B cell (primary cell): Measurements from ENCODE around the gene ASTL. TPM values are rescaled to one million over a fixed set of nuclear protein-coding genes. Genes with fewer than 3 reads are reported as not detected.
"Not testable (repeated sequence)": the region's sequence is repeated elsewhere in the genome, so short reads cannot be mapped to it uniquely, and the experiment has no call there.

Source experiments
- ATAC-seq: fragments of 200-7000 bp; cut with Tn5 transposase; one replicate; pipeline ENCODE4 v1.10.0; 2021; ENCODE audit warnings: low read depth, mild to moderate bottlenecking, moderate number of reproducible peaks, moderate library complexity
- CTCF ChIA-PET: fragments of 350-600 bp; sonication (Branson Sonifier 250); formaldehyde crosslinking; loops from one replicate; lab custom pipeline; 2021; ENCODE audit warnings: antibody characterized with exemption, inconsistent platforms; lab: Charles Lee
- POLR2A ChIA-PET: fragments of 350-600 bp; sonication (Branson Sonifier 250); formaldehyde crosslinking; loops from one replicate; lab custom pipeline; 2021; ENCODE audit warnings: antibody characterized with exemption; lab: Charles Lee
- DNase-seq: peaks from one replicate; pipeline ENCODE4 v3.0.0; 2013
- H2AFZ ChIP-seq: 2 replicates; pipeline ENCODE4 v1.6.1; 2012; ENCODE audit warnings: mild to moderate bottlenecking, low read depth, low read length; ENCODE audit not compliant: insufficient read depth, poor library complexity, severe bottlenecking
- H3K27ac ChIP-seq, 2 donors: 1 replicate in 1 of 2; 2 replicates in 1 of 2; pipeline ENCODE4 v1.5.1; 2012 to 2013; ENCODE audit warnings: low read length in 2 of 2, mild to moderate bottlenecking in 2 of 2, moderate library complexity in 1 of 2
- H3K27me3 ChIP-seq, 4 experiments: fragments of 200-600 bp in 1 of 4; sonication (generic) in 1 of 4; replicated peaks in 1 of 4; 1 replicate in 2 of 4; 2 replicates in 2 of 4; pipeline versions ENCODE4 v1.6.1 to v1.7.0; 2013 to 2016; ENCODE audit warnings: low read length in 3 of 4, mild to moderate bottlenecking in 2 of 4, mixed read lengths in 1 of 4, moderate library complexity in 1 of 4; ENCODE audit not compliant: insufficient read depth in 4 of 4, control insufficient read depth in 3 of 4; ENCODE audit errors: control extremely low read depth in 1 of 4
- H3K36me3 ChIP-seq, 2 experiments: replicated peaks in 1 of 2; 1 replicate in 1 of 2; 2 replicates in 1 of 2; pipeline versions ENCODE4 v1.6.1 to v1.7.1; 2013; ENCODE audit warnings: low read length in 1 of 2; ENCODE audit not compliant: insufficient read depth in 2 of 2, control insufficient read depth in 1 of 2; ENCODE audit errors: control extremely low read depth in 1 of 2, extremely low read depth in 1 of 2
- H3K4me1 ChIP-seq, 2 donors: fragments of 200-600 bp in 1 of 2; sonication (generic) in 1 of 2; 1 replicate in 1 of 2; 2 replicates in 1 of 2; pipeline versions ENCODE4 v1.5.1 to v1.6.1; 2013 to 2017; ENCODE audit warnings: low read length in 2 of 2; ENCODE audit not compliant: control insufficient read depth in 2 of 2, insufficient read depth in 2 of 2
- H3K4me2 ChIP-seq: replicated peaks from 2 replicates; pipeline ENCODE3; 2012; ENCODE audit warnings: mild to moderate bottlenecking, low read depth, low read length; ENCODE audit not compliant: poor library complexity, severe bottlenecking
- H3K4me3 ChIP-seq, 5 experiments: fragments of 200-600 bp in 1 of 5; sonication (generic) in 1 of 5; 1 replicate in 3 of 5; 2 replicates in 2 of 5; pipeline versions ENCODE4 v1.5.1 to v1.7.0; 2011 to 2016; ENCODE audit warnings: low read length in 4 of 5, mild to moderate bottlenecking in 4 of 5, low read depth in 2 of 5, control low read depth in 1 of 5, moderate library complexity in 1 of 5; ENCODE audit not compliant: insufficient read depth in 1 of 5; ENCODE audit errors: control extremely low read depth in 1 of 5, extremely low read depth in 1 of 5
- H3K79me2 ChIP-seq: fragments of 200-600 bp; sonication (generic); one replicate; pipeline ENCODE4 v1.6.0; 2016; ENCODE audit warnings: low read length; ENCODE audit not compliant: control insufficient read depth, insufficient read depth
- H3K9ac ChIP-seq: fragments of 200-600 bp; sonication (generic); 2 replicates; pipeline ENCODE4 v1.6.1; 2017; ENCODE audit warnings: mild to moderate bottlenecking, low read length, moderate library complexity
- H3K9me3 ChIP-seq, 3 donors: one replicate each; pipeline versions ENCODE4 v1.6.1 to v1.7.1; 2013; ENCODE audit warnings: low read length in 2 of 3; ENCODE audit not compliant: control insufficient read depth in 2 of 3, insufficient read depth in 1 of 3; ENCODE audit errors: control extremely low read depth in 1 of 3
- H4K20me1 ChIP-seq: 2 replicates; pipeline ENCODE4 v1.6.0; 2012; ENCODE audit warnings: mild to moderate bottlenecking, low read length; ENCODE audit not compliant: insufficient read depth, control insufficient read depth, poor library complexity, severe bottlenecking
- H3K27ac Mint-ChIP-seq: one replicate; pipeline ENCODE4 v1.8.0; 2021; ENCODE audit warnings: mixed read lengths
- H3K27me3 Mint-ChIP-seq: one replicate; pipeline ENCODE4 v1.8.0; 2021; ENCODE audit warnings: mixed read lengths
- H3K4me1 Mint-ChIP-seq: one replicate; pipeline ENCODE4 v1.8.0; 2021; ENCODE audit warnings: mixed read lengths
- H3K4me3 Mint-ChIP-seq: one replicate; pipeline ENCODE4 v1.8.0; 2021; ENCODE audit warnings: mixed read lengths
- H3K9me3 Mint-ChIP-seq: one replicate; pipeline ENCODE4 v1.8.0; 2022; ENCODE audit warnings: mixed read lengths; ENCODE audit not compliant: insufficient read depth
- EZH2 ChIP-seq: IDR thresholded peaks from 2 replicates; pipeline ENCODE4 v1.6.1; 2012; ENCODE audit warnings: borderline replicate concordance, low read depth, mild to moderate bottlenecking, moderate library complexity, low read length; ENCODE audit not compliant: insufficient read depth, poor library complexity, severe bottlenecking
- WGBS: methylation state at CpG from one replicate; pipeline ENCODE4 v1.1.5; 2013; ENCODE audit warnings: missing lambda C conversion rate; ENCODE audit not compliant: insufficient coverage; 5-methylcytosine and 5-hydroxymethylcytosine counted together
- intact Hi-C: fragments of 100-400 bp; cut with micrococcal nuclease; formaldehyde crosslinking; loops from one replicate; pipeline ENCODE4 v1.10.0; 2022
- polyA plus RNA-seq: library from polyadenylated mRNA; depleted of rRNA; stranded (reverse); fragments of >200 nt; gene quantifications from 2 replicates; pipeline ENCODE4 v1.2.3, GENCODE V29; 2012
- total RNA-seq, 2 donors: library from RNA; stranded (reverse); fragments of 120-200 nt in 1 of 2; gene quantifications; 1 replicate in 1 of 2; 2 replicates in 1 of 2; pipeline versions ENCODE4 v1.2.3 to v1.2.4, GENCODE V29; 2013 to 2022
- TF ChIP-seq, protein P1 (sequence below): fragments of 200-600 bp; IDR thresholded peaks from one replicate; pipeline ENCODE4 v1.8.0; 2022; ENCODE audit warnings: antibody characterized with exemption, mild to moderate bottlenecking

Gene ASTL
- total and polyA plus RNA-seq, 2 donors (not counting 1 experiment from before 2014, with no cell fraction given) = 0.15 to 0.59 TPM

DNA sequence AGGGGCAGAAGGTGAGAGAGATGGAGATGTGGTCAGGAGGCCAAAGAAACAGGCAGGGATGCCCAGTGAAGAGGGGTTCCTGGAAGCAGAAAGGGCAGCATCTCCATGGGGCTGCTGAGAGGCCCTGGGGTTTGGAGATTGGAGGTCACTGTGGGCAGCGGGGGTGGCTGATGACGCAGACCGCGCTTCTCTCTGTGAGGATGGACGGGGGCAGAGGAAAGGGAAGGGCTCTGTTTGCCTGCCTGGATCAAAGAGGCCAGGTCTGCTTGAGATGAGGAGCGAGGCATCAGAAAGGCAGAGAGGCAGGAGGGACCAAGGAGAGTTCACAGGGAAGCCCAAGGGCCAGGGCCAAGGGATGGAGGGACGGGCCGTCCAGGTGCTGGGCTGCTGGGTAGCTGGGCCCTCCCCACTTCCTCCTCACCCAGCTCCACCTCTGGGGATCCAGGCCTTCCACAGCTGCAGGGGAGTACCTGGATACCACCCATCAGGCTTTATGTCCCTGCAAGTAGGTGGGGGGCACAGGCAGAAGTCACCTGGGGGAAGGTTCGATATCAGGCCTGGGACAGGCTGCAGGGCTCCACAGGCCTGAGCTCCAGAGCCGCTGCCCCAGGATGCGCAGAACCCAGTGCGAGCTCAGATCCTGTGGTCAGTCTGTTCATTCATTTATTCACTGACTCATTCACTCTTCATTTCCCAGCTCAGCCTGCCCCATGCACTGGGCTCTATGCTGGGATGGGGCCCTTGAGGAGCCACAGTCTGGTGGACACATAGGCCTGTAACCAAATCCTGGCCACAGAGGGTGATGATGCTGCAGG, 52.6 kb downstream of the ASTL start:
- DNase-seq (no peak), ATAC-seq (no peak)
- no peak overlapping the region for H3K4me3 ChIP-seq
- no peaks in the 10 kb centered on the region for H3K4me1 Mint-ChIP-seq
- no peak overlapping the region for H3K27ac Mint-ChIP-seq
- no peak overlapping the region for H3K4me2 ChIP-seq
- H3K9me3 Mint-ChIP-seq = no peaks in the 10 kb centered on the region
- ChIA-PET POLR2A (no interaction called here), CTCF (no interaction called here)
- peaks cover 0 to 12% (median 0%) of the 10 kb centered on the region in 4 experiments for H3K27me3 ChIP-seq
- H3K36me3 ChIP-seq = no peaks in the 10 kb centered on the region
- TF ChIP-seq EZH2 = no peak
- TF ChIP-seq, protein P1, sequence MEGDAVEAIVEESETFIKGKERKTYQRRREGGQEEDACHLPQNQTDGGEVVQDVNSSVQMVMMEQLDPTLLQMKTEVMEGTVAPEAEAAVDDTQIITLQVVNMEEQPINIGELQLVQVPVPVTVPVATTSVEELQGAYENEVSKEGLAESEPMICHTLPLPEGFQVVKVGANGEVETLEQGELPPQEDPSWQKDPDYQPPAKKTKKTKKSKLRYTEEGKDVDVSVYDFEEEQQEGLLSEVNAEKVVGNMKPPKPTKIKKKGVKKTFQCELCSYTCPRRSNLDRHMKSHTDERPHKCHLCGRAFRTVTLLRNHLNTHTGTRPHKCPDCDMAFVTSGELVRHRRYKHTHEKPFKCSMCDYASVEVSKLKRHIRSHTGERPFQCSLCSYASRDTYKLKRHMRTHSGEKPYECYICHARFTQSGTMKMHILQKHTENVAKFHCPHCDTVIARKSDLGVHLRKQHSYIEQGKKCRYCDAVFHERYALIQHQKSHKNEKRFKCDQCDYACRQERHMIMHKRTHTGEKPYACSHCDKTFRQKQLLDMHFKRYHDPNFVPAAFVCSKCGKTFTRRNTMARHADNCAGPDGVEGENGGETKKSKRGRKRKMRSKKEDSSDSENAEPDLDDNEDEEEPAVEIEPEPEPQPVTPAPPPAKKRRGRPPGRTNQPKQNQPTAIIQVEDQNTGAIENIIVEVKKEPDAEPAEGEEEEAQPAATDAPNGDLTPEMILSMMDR = no peak
- H3K9ac ChIP-seq = no peak overlapping the region
- no peak overlapping the region for H3K4me3 Mint-ChIP-seq
- H3K27me3 Mint-ChIP-seq = peaks cover 23% of the 10 kb centered on the region
- H4K20me1 ChIP-seq = no peaks in the 10 kb centered on the region
- peaks cover 0 to 12% (median 0%) of the 10 kb centered on the region in 3 donors for H3K9me3 ChIP-seq
- no peak overlapping the region for H3K27ac ChIP-seq
- H3K4me1 ChIP-seq = no peaks in the 10 kb centered on the region
- 96% methylated on average over 12 of the region's 12 CpGs for WGBS
- intact Hi-C loops = no loop called here
- H3K79me2 ChIP-seq = no peaks in the 10 kb centered on the region
- no peak overlapping the region for H2AFZ ChIP-seq

DNA sequence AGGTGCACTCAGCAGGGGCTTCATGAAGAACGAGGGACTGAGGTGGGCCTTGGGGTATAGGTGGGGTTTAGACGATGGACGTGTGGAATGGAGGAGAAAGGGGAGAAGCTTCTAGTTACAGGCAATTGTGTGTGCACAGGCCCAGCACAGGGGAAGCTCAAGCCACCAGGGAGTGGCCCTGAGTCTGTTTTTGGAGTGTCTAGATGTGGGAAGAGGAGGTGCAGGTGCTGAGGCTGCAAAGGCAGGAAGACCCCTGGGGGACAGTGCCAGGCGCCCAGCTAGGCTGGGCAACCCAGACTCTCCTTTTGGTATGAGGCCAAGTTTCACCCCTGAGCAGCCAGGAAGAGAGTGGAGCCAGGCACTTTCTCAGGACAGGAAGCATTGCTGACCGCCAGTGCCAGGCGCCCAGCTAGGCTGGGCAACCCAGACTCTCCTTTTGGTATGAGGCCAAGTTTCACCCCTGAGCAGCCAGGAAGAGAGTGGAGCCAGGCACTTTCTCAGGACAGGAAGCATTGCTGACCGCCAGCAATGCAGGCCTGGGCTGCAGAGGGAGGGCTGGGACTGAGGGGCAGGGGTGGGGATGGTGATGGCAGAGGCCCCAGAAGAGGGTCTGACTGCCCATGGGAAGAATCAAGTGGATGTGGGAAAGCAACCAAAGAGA, 53.3 kb downstream of the ASTL start:
- H3K27ac Mint-ChIP-seq, H3K4me1 Mint-ChIP-seq, H3K9ac ChIP-seq, ATAC-seq, H4K20me1 ChIP-seq, H3K9me3 Mint-ChIP-seq, H3K36me3 ChIP-seq, H3K4me3 ChIP-seq, H2AFZ ChIP-seq, POLR2A ChIA-PET, H3K27ac ChIP-seq, H3K79me2 ChIP-seq, DNase-seq, H3K4me3 Mint-ChIP-seq, CTCF ChIA-PET, H3K4me1 ChIP-seq, H3K4me2 ChIP-seq, intact Hi-C loops: not testable (repeated sequence)
- peaks cover 0 to 12% (median 0%) of the 10 kb centered on the region in 4 experiments for H3K27me3 ChIP-seq
- peaks cover 31% of the 10 kb centered on the region for H3K27me3 Mint-ChIP-seq
- peaks cover 0 to 12% (median 0%) of the 10 kb centered on the region in 3 donors for H3K9me3 ChIP-seq
- WGBS = 74% methylated on average over 5 of the region's 7 CpGs
